Heart left ventricle (tissue), 16 donors: ENCODE data around the gene TNIK. TPM values are rescaled to one million over a fixed set of nuclear protein-coding genes. Genes with fewer than 3 reads are reported as not detected.

Experiments used
- ATAC-seq, 4 donors: fragments of 200-7000 bp; cut with Tn5 transposase; one replicate each; pipeline ENCODE4 v1.9.1; 2020 to 2022; ENCODE audit warnings: moderate library complexity in 4 of 4, mild to moderate bottlenecking in 3 of 4, moderate number of reproducible peaks in 1 of 4
- DNase-seq, 5 donors: peaks; one replicate each; pipeline ENCODE4 v3.0.0-alpha.2; 2020
- H3K27ac ChIP-seq, 12 donors: fragments of 200-600 bp; sonication (generic) in 4 of 12; one replicate each; pipeline versions ENCODE4 v1.5.0 to v1.8.0; 2016 to 2022; ENCODE audit warnings: mild to moderate bottlenecking in 2 of 12
- H3K27me3 ChIP-seq, 9 donors: fragments of 200-600 bp; sonication (generic) in 2 of 9; one replicate each; pipeline versions ENCODE4 v1.5.1 to v1.8.0; 2016 to 2022; ENCODE audit warnings: mild to moderate bottlenecking in 3 of 9
- H3K36me3 ChIP-seq, 9 donors: fragments of 200-600 bp; sonication (generic) in 2 of 9; one replicate each; pipeline versions ENCODE4 v1.5.0 to v1.8.0; 2018 to 2022; ENCODE audit warnings: mild to moderate bottlenecking in 2 of 9
- H3K4me1 ChIP-seq, 12 donors: fragments of 200-600 bp; sonication (generic) in 4 of 12; one replicate each; pipeline versions ENCODE4 v1.5.0 to v1.8.0; 2016 to 2022; ENCODE audit warnings: mild to moderate bottlenecking in 3 of 12
- H3K4me3 ChIP-seq, 12 donors: fragments of 200-600 bp; sonication (generic) in 4 of 12; one replicate each; pipeline versions ENCODE4 v1.5.0 to v1.8.0; 2017 to 2022; ENCODE audit warnings: mild to moderate bottlenecking in 9 of 12, moderate library complexity in 4 of 12
- H3K9me3 ChIP-seq, 12 donors: fragments of 200-600 bp; sonication (generic) in 4 of 12; one replicate each; pipeline versions ENCODE4 v1.5.0 to v1.8.0; 2016 to 2022; ENCODE audit warnings: mild to moderate bottlenecking in 1 of 12
- CTCF ChIP-seq, 12 donors: fragments of 200-600 bp; sonication (generic) in 4 of 12; IDR thresholded peaks; one replicate each; pipeline versions ENCODE4 v1.5.0 to v1.8.0; 2018 to 2022; ENCODE audit warnings: antibody characterized with exemption in 12 of 12, mild to moderate bottlenecking in 5 of 12
- POLR2A ChIP-seq, 2 donors: fragments of 450-650 bp; IDR thresholded peaks; one replicate each; pipeline ENCODE4 v1.6.1; 2017; ENCODE audit warnings: antibody characterized with exemption in 2 of 2, mild to moderate bottlenecking in 2 of 2, moderate library complexity in 2 of 2
- WGBS, 4 donors: extraction: QIAGEN DNeasy Blood & Tissue Kit in 2 of 4; methylation state at CpG; one replicate each; pipeline versions ENCODE4 v1.1.5 to v1.1.7; 2013 to 2018; 5-methylcytosine and 5-hydroxymethylcytosine counted together
- intact Hi-C, 10 donors: fragments of 100-400 bp; cut with DNase I; formaldehyde crosslinking; loops; one replicate each; pipeline versions ENCODE4 v1.11.1 to v1.14.2; 2022
- polyA plus RNA-seq, 2 donors: library from polyadenylated mRNA; stranded (reverse); fragments of 200-250 nt; gene quantifications; one replicate each; pipeline ENCODE4 v1.2.3, GENCODE V29; 2013
- total RNA-seq, 9 donors: library from RNA; depleted of rRNA in 2 of 9; stranded (reverse); fragments of >200 nt in 2 of 9; fragmentation: NEBNext Ultra II Directional in 3 of 9; extraction: Animal tissue kit (Norgen Biotek cat#: 25700) in 3 of 9; gene quantifications; one replicate each; pipeline versions ENCODE4 v1.1.0 to v1.2.4, GENCODE V29; 2016 to 2023
- donor health status: ischemic (EF 13 %, LVEDD 7.1; RV severe dilation, severe dysfunction).
- donor health status: healthy with polysubstance abuse.
- donor health status: DM: no; HTN: yes; CAD: no.
- donor health status: DM: no; HTN: no; CAD: no.
- donor health status: ischemic (EF 25% LVEDD 6.9; RV normal size, moderate dysfunction).
- donor health status: ischemic (EF 25% LVEDD 5.7; RV mildly dilated, moderate dysfunction).
- donor health status: healthy.
- donor health status: DM: yes; HTN: yes; CAD: no.
- donor health status: ischemic (EF 35%, LVEDD 5.7; RV mildly dilated, moderate dysfunction).
- donor health status: nonischemic (EF 11% LVEDD 7.7; RV severe dilation, severe dysfunction).
- donor health status: DM: yes; HTN: yes; CAD: no.
- donor health status: PGD.
- donor health status: ischemic (EF 29% LVEDD 5.4; RV normal size, mild dysfunction).
- donor health status: nonischemic (EF 23%, LVEDD 6.1; RV moderate dilation, normal function).

The TNIK gene
- total and polyA plus RNA-seq, 11 donors: 12.3 to 51.6 (median 32.4) TPM

DNA sequence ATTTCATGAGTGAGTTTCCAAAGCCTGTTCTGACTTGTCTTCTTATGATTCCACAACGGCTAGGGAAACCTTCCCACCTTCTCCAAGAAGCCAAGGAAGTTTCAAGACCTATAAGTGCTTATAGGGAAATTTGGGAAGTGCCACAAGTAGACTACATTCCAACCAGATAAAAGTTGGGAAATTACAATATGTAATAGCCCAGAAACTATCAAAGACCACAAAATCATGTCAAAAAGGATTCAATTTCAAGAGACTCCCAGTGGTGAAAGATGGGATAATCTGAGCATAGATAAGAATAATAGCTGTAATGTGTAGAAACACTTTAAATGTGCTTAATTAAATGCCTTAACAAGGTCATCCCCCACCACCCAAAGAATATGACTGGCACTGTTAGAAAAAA is 264.5 kb downstream of the TNIK start:
- no peak overlapping the region for H3K4me3 ChIP-seq
- intact Hi-C loops: loop anchor here in 3 of 10 donors (10.0 kb wide), 3 partner anchors 89 to 119 kb away; no protein-coding TSS in a partner anchor
- DNase-seq (no peak), ATAC-seq (no peak)
- WGBS, 4 donors: 90 to 95% (median 93%) methylated on average over 1 of the region's 1 CpG
- no peak overlapping the region for H3K27ac ChIP-seq
- no peaks in the 10 kb centered on the region for H3K27me3 ChIP-seq
- H3K9me3 ChIP-seq: no peaks in the 10 kb centered on the region
- H3K4me1 ChIP-seq: peaks cover 0 to 21% (median 0%) of the 10 kb centered on the region in 12 donors
- TF ChIP-seq CTCF (IDR thresholded peaks at IDR 0.05) (no peak), POLR2A (IDR thresholded peaks at IDR 0.05) (no peak)
- H3K36me3 ChIP-seq: no peaks in the 10 kb centered on the region

DNA sequence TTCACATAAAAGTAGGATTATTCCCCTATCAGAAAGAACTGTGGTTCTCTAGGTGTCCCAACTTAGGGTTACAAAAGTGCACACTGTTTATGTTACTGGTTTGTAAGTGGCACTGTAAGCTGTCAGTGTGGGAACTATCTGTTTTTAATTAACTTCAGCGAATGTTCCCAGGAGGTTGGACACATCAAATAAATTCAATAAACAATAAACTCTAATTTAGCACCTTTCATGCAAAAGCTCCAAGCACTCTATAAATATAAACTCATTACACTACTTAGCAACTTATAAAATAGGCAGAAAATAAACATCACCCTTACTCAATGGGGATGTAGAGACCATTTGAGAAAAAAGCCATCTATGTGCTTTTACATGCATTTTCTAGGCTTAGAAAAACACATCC is 265.2 kb downstream of the TNIK start:
- TF ChIP-seq CTCF (IDR thresholded peaks at IDR 0.05): no peak
- TF ChIP-seq POLR2A (IDR thresholded peaks at IDR 0.05): no peak
- Histone ChIP-seq H3K27me3 (no peaks in the 10 kb centered on the region), H3K27ac (no peak overlapping the region), H3K36me3 (no peaks in the 10 kb centered on the region), H3K4me3 (no peak overlapping the region), H3K4me1 (peaks cover 0 to 20% (median 0%) of the 10 kb centered on the region in 12 donors), H3K9me3 (no peaks in the 10 kb centered on the region)
- DNase-seq: no peak
- intact Hi-C loops: loop anchor here in 4 of 10 donors (5.0 to 10.0 kb wide), 4 partner anchors 90 to 267 kb away; partner anchors contain the start of gene TNIK (in 1 of the 4)
- ATAC-seq: no peak
- WGBS, 4 donors: 71 to 92% (median 90%) methylated on average over 1 of the region's 1 CpG

DNA sequence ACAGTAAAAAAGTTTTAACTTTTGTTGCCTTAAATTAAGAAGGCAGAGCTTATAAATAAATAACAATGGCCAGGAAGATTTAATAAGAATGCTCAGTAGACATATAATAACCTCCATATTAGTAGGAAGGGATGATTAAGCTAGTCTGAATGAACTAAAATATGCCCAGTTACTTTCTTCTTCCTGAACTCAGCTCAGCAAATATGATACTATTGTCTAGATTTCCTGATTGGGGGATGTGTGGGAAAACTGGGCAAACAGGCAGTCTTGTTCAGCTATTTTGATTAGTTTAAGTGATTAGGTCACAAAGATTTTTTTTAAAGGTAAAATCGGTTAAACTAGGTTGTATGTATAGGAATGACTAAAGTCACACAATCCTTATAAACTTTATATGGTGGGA is 266.5 kb downstream of the TNIK start:
- intact Hi-C loops: loop anchor here in 4 of 10 donors (5.0 to 10.0 kb wide), 4 partner anchors 91 to 269 kb away; partner anchors contain the start of gene TNIK (in 1 of the 4)
- Histone ChIP-seq H3K9me3 (no peaks in the 10 kb centered on the region), H3K4me3 (no peak overlapping the region), H3K36me3 (no peaks in the 10 kb centered on the region), H3K27me3 (no peaks in the 10 kb centered on the region), H3K27ac (no peak overlapping the region), H3K4me1 (peaks cover 0 to 11% (median 0%) of the 10 kb centered on the region in 12 donors)
- TF ChIP-seq CTCF (IDR thresholded peaks at IDR 0.05) (no peak), POLR2A (IDR thresholded peaks at IDR 0.05) (no peak)
- ATAC-seq (no peak), DNase-seq (no peak)
- WGBS, 4 donors: 59 to 84% (median 77%) methylated on average over 1 of the region's 1 CpG

- TF ChIP-seq CTCF (IDR thresholded peaks at IDR 0.05) (no peak), POLR2A (IDR thresholded peaks at IDR 0.05) (no peak)
- Histone ChIP-seq H3K27ac (peak overlapping the region in 1 of 12 donors; percentile 40), H3K9me3 (no peaks in the 10 kb centered on the region), H3K4me3 (no peak overlapping the region), H3K27me3 (no peaks in the 10 kb centered on the region), H3K4me1 (peaks cover 0 to 13% (median 1%) of the 10 kb centered on the region in 12 donors), H3K36me3 (peaks cover 0 to 4% (median 0%) of the 10 kb centered on the region in 9 donors)
- WGBS, 4 donors: 65 to 83% (median 76%) methylated on average over 2 of the region's 2 CpGs
- ATAC-seq (peak in 2 of 4 donors; percentile 34 to 48), DNase-seq (no peak)
- intact Hi-C loops: loop anchor here in 4 of 10 donors (5.0 to 10.0 kb wide), 4 partner anchors 92 to 270 kb away; partner anchors contain the start of gene TNIK (in 1 of the 4)
These were observed 267.9 kb downstream of the TNIK start for GRCh38 chr3:171192176-171192854.
